Nephron (organoid): ENCODE measurements around the gene STK10.

Experiments
- H3K27ac Mint-ChIP-seq, 3 experiments: 2 replicates each; pipeline ENCODE4 v1.8.0; 2020; ENCODE audit warnings: mixed read lengths in 3 of 3, mild to moderate bottlenecking in 2 of 3, moderate library complexity in 1 of 3
- H3K27me3 Mint-ChIP-seq: 2 replicates; pipeline ENCODE4 v1.8.0; 2021; ENCODE audit warnings: low read depth, mild to moderate bottlenecking, moderate library complexity, mixed read lengths
- H3K36me3 Mint-ChIP-seq: 2 replicates; pipeline ENCODE4 v1.8.0; 2020; ENCODE audit warnings: low read depth, mixed read lengths
- H3K4me1 Mint-ChIP-seq: 2 replicates; pipeline ENCODE4 v1.8.0; 2020; ENCODE audit warnings: mixed read lengths
- H3K4me3 Mint-ChIP-seq, 3 experiments: 2 replicates each; pipeline ENCODE4 v1.8.0; 2020; ENCODE audit warnings: mild to moderate bottlenecking in 3 of 3, mixed read lengths in 3 of 3, moderate library complexity in 2 of 3
- H3K9me3 Mint-ChIP-seq: 2 replicates; pipeline ENCODE4 v1.8.0; 2020; ENCODE audit warnings: mixed read lengths
- CTCF ChIP-seq, 3 experiments: fragments of 200-600 bp; sonication (generic); IDR thresholded peaks; one replicate each; pipeline ENCODE4 v1.5.0; 2021; ENCODE audit warnings: antibody characterized with exemption in 3 of 3; ENCODE audit not compliant: unreplicated experiment in 3 of 3

The STK10 gene

GRCh38 chr5:172118891-172119290 is 69.1 kb downstream of the STK10 start:
- Mint-ChIP-seq H3K36me3 (peaks cover 14% of the 10 kb centered on the region), H3K4me3 (no peak overlapping the region), H3K27ac (no peak overlapping the region), H3K4me1 (peaks cover 7% of the 10 kb centered on the region), H3K27me3 (no peaks in the 10 kb centered on the region), H3K9me3 (no peaks in the 10 kb centered on the region)
- TF ChIP-seq CTCF (IDR thresholded peaks at IDR 0.05; ENCODE audit: unreplicated experiment in 3 of 3) = no peak

DNA sequence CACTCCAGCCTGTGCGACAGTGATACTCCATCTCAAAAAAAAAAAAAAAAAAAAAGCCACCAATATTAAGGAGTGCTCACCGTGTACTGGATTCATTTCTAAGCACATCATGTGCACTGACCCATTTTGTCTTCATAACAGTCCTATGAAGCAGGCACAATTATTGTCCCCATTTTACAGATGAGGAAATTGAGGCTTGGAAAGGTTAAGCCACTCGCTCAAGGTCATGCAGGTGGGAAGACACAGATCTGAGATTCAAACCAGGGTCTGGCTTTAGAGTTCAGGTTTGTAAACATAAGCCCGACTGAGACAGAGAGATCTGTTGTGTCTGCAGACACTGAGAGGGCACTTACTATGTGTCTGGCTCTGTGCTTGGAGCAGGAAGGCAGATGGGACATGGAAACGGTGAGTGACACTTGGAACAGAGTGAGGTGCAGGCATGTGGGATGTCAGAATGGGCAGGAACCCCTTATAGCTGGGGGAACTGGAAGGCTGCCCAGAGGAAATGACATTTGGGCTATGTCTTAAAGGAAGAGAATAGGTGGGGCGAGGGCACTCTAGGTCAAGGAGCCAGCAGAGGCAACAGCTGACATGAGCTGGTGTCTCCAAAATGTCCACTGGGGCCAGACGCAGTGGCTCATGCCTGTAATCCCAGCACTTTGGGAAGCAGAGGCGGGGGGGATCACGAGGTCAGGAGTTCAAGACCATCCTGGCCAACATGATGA is 69.9 kb downstream of the STK10 start:
- peaks cover 15% of the 10 kb centered on the region for H3K36me3 Mint-ChIP-seq
- peaks cover 9% of the 10 kb centered on the region for H3K4me1 Mint-ChIP-seq
- no peaks in the 10 kb centered on the region for H3K27me3 Mint-ChIP-seq
- no peak overlapping the region for H3K27ac Mint-ChIP-seq
- no peak overlapping the region for H3K4me3 Mint-ChIP-seq
- no peak for TF ChIP-seq CTCF (IDR thresholded peaks at IDR 0.05; ENCODE audit: unreplicated experiment in 3 of 3)
- H3K9me3 Mint-ChIP-seq = no peaks in the 10 kb centered on the region

- Mint-ChIP-seq H3K27ac (no peak overlapping the region), H3K4me3 (no peak overlapping the region), H3K4me1 (peaks cover 18% of the 10 kb centered on the region), H3K9me3 (no peaks in the 10 kb centered on the region), H3K36me3 (peaks cover 15% of the 10 kb centered on the region), H3K27me3 (peaks cover under 1% of the 10 kb centered on the region)
- no peak for TF ChIP-seq CTCF (IDR thresholded peaks at IDR 0.05; ENCODE audit: unreplicated experiment in 3 of 3)
Measured at GRCh38 chr5:172115541-172115982, 72.5 kb downstream of the STK10 start.

GRCh38 chr5:172114875-172115422 is 73.1 kb downstream of the STK10 start:
- Mint-ChIP-seq H3K27ac (no peak overlapping the region), H3K4me1 (peaks cover 24% of the 10 kb centered on the region), H3K27me3 (peaks cover 4% of the 10 kb centered on the region), H3K4me3 (no peak overlapping the region), H3K36me3 (peaks cover 15% of the 10 kb centered on the region), H3K9me3 (no peaks in the 10 kb centered on the region)
- TF ChIP-seq CTCF (IDR thresholded peaks at IDR 0.05; ENCODE audit: unreplicated experiment in 3 of 3) = no peak

DNA sequence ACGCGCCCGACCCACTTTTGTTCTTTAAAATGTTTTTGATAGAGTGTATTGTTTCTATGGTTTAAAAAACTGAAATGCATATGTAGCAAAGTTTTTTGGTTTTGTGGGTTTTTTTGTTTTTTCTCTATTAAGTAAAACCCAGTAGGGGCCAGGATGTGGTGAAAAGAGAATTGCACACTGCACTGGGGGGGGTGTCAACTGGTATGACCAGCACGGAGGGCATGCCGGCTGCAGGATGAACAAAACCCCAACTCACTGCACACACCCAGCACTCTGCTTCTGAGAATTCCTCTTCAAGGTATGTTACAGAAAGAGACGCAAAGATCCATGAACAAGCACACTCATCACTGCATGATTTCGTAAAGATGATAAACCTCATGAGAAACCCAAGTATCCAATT is 75.0 kb downstream of the STK10 start:
- peaks cover 29% of the 10 kb centered on the region for H3K4me1 Mint-ChIP-seq
- H3K36me3 Mint-ChIP-seq = peaks cover 15% of the 10 kb centered on the region
- no peak for TF ChIP-seq CTCF (IDR thresholded peaks at IDR 0.05; ENCODE audit: unreplicated experiment in 3 of 3)
- no peak overlapping the region for H3K4me3 Mint-ChIP-seq
- H3K9me3 Mint-ChIP-seq = no peaks in the 10 kb centered on the region
- peaks cover 4% of the 10 kb centered on the region for H3K27me3 Mint-ChIP-seq
- H3K27ac Mint-ChIP-seq = no peak overlapping the region

GRCh38 chr5:172111852-172112225 is 76.2 kb downstream of the STK10 start:
- Mint-ChIP-seq H3K36me3 (peaks cover 14% of the 10 kb centered on the region), H3K27me3 (peaks cover 4% of the 10 kb centered on the region), H3K4me1 (peaks cover 41% of the 10 kb centered on the region), H3K4me3 (no peak overlapping the region), H3K9me3 (no peaks in the 10 kb centered on the region), H3K27ac (peak overlapping the region; percentile 21 to 83 (median 53))
- no peak for TF ChIP-seq CTCF (IDR thresholded peaks at IDR 0.05; ENCODE audit: unreplicated experiment in 3 of 3)
